GM19328 (cell line): ENCODE data around the gene SRXN1.

Source experiments
- ATAC-seq: cut with Tn5 transposase; IDR thresholded peaks from one replicate; pipeline ENCODE4 v1.9.1; 2021; ENCODE audit warnings: mild to moderate bottlenecking, moderate library complexity; ENCODE audit not compliant: unreplicated experiment

Gene SRXN1

DNA sequence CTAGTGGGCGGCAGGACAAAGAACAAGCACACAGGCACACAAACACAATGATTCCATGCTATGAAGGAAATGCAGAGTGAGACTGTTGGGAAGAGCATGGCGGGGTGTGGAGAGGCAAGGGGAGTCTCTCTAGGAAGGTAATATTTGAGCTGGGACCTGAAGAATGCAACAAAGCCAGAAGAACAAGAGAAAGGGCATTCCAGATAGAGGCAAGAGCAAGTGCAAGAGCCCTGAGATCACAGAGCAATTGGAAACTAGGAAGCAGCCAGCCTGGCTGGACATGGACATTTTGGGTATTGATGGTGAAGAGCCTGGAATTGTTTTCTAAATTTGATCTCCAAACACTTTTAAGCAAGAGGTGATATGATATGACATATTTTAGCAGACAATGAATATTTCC is 15.4 kb downstream of the SRXN1 start:
- ATAC-seq, result no peak

DNA sequence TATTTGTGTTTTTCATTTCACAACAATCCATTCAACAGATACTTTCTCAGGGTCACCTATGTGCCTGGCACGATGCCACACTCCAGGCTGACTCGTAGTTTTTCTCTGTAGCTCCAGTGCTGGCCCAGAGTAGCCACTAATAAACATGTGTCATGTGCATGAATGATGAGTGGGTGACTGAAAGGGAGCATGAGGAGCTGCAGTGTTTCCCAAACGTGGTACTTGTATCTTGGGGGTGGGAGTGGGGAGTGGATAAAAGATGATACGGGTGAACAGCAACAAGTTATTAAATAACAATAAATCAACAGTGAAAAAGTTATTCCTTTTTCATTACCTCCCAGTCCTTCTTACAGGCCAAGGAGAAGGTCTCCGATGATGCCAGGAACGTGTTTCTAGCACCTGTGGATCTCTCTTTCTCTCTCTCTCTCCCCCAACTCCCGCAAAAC is 17.1 kb downstream of the SRXN1 start:
- no peak for ATAC-seq

DNA sequence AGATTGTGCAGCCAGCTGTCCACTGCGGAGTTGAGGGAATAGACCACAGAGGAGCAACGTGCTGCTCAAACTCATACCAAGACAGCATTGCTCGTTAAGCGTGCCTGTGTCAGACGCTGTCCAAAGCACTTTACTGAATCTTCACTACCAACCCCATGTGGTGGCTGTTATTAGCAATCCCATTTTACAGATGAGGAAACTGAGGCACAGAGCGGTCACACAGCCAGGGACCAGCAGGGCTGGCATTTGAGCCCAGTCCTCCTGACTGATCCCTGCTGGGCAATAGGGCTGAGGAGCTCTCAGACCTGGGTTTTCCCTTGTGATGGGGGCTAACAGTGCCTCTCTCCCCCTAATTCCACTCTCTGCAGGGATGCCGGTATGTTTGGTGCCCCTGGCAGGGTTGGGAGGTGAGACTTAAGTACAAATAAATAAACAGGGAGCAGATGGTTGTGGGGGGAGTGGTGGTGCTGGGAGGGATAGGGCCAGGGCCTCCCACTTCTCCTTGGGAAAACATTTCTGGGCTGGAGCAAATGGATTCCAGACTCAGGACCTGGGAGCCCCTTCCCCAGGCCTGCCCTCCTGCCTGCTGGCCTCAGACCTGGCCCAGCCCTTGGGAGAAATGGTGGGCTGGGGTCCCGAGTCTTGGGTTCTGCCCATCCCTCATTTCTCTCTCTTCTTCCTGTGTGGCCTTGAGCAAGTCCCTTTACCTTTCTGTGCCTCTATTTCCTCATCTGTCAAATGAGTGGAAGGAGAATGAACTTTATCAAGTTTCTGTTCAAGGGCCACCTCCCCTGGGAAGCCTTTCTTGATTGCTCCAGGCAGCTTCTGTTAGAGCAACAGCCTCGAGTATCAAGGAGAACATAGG is 17.7 kb downstream of the SRXN1 start:
- ATAC-seq, result no peak

DNA sequence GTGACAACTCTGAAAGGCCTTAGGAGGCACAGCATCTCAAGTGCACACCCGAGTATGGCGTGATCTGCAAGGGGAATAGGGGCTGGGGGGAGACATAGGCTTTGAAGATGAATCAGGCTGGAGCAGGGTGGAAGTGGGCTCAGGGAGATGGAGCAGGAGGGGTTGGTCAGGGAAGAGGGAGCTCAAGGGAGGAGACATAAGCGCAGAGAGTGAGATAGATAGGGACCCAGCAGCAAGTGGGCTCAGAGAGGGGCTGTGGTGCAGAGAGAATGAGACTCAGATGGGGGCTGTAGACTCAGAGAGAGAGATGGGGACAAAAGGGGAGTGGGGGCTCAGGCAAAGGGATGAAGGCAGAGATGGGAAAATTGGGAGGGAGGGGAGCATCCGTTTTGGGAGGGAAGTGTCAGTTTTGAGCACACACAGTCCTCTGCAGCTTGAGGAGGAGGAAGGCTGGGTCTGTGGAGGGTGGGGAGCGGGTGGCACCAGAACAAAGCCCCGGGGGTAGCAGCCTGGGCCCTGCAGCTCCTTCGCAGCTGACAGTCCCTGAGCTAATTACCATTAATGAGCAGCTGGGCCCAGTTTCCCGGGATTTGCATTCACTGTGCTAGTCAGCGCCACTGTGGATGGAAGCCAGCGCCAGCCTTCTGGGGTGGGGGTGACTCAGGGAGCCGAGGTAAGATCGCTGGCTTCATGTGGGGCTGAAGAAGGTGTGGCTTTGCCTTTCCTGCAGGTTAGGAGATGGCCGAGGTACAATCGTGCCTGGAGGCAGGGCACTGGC is 18.7 kb downstream of the SRXN1 start:
- ATAC-seq, result no peak

DNA sequence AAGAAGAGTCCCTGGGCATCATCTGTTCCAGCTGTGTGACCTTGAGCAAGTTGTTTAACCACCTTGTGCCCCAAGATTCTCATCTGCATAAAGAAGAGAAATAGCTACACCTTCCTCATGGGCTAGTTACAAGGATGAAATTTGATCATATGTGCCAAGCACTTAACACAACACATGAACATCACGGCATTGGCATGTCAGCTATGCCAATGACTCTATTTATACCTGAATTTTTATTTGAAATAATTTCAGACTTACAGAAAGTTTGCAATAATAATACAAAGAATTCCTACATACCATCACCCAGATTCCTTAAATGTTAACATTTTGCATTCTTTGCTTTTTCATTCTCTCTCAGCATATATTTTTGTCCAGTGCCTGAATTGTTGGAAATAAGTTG is 21.9 kb downstream of the SRXN1 start:
- ATAC-seq, result no peak

DNA sequence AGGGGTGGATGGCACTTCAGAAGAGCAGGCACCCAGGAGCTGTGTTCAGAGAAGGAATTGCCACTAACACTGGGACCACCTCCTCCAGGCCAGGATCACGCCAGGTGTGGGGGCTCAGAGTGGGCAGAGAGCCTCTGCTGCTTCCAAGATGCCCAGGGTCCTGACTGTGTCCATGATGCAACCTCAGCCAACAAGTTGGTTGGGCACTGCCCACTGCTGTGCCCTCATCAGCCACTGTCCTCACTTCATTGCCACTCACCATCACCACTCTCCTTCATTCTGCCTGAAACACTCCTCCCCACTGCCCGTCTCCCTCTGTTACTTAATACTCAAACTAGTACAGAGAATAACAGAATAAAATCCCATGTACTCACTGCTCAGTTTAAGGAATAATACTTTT is 26.4 kb downstream of the SRXN1 start:
- ATAC-seq, result no peak

DNA sequence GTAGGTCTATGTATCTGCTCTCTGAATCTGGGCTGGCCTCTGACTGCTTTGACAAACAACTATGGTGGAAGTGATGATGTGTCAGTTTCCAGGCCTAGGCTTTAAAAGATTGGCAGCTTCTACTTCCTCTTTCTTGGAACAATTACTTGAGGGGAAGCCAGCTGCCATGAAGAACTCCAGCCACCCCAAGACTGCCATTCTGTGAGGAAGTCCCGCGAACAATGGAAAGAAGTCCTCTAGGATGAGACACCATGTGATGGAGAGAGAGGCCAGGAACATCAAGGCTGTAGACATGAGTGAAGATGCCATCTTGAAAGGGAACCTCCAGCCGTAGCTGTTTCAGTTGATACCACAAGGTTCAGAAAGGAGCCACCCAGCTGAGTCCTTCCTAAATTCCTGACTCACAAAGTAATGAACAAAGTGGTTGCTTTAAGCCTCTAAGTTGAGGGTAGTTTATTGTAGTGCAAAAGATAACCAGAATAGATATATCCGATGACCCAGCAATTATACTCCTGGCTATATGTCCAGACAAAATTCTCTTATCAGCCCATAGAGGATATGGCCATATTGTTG is 27.6 kb downstream of the SRXN1 start:
- ATAC-seq, result no peak

DNA sequence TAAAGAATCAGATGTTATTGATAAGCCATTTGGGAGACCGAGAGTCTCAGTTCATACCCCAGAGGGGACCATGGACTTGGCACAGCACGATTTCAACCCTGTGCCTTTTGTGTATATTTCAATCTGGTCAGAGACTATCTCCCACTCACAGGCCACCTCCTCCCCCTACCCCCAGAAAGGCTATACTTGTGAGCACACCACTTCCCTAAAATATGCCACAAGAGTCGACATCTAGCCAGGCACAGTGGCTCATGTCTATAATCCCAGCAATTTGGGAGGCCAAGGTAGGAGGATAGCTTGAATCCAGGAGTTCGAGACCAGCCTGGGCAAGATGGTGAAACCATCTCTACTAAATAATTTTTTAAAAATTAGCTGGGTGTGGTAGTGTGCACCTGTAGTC is 29.3 kb downstream of the SRXN1 start:
- ATAC-seq, result no peak

DNA sequence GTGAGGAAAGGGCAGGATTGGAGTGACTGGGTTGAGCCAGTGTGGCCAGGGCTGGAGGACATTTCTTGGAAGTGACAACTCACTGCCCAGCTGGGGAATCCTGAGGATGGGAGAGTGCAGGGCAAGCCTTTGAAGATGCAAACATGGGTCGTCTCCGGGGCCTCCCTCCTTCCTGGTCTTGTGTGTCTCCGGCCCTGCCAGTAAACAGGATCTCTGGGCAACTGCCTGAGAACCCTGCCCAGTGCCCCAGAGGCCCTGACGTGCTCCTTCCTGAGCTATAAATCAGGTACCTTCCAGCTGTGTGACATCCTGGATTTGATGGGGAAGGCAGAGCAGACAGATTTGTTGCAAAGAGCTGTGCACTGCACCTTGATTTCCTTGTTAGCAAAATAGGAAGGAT is 30.0 kb downstream of the SRXN1 start:
- no peak for ATAC-seq

DNA sequence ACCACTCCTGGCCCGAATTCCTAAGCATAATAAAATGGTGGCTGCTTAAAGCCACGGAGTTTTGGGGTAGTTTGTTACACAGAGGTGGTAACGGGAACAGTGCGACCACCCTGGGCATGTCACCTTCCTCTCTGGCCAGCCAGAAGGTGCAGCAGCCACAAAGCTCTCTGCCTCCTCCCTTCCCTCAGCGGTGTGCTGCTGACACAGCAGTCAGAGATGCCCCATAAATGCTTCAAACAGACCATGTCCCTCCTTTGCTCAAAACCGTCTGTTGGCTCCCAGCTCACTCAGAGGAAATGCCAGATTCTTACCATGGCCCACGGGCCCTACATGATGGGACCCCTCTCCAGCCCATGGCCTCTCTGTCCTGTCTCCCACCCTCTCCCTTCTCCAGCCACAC is 30.8 kb downstream of the SRXN1 start:
- no peak for ATAC-seq

DNA sequence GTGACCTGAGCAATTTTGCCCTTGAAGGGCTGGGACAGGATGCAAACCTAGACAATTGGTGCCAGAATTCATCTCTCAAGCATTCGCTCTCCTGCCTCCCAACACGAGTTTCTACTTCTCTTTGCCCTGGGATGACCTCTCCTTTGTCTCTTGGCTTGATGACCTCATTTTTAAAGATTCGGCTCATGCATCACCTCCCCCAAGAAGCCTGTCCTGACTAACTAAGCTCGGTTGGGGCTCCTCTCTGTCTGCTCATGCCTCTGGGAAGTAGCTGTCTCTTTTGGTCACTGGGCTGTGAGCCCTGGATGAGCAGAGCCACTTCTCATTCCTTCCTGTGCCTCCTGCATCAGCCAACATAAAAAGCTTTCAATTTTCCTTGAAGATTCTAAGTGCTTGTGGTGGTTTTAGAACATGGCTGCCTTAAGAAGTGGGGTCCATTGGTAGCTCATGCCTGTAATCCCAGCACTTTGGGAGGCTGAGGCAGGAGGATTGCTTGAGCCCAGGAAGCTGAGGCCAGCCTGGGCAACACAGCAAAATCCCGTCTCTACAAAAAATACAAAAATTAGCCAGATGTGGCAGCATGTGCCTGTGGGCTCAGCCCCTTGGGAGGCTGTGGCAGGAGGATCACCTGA is 31.8 kb downstream of the SRXN1 start:
- ATAC-seq, result no peak

DNA sequence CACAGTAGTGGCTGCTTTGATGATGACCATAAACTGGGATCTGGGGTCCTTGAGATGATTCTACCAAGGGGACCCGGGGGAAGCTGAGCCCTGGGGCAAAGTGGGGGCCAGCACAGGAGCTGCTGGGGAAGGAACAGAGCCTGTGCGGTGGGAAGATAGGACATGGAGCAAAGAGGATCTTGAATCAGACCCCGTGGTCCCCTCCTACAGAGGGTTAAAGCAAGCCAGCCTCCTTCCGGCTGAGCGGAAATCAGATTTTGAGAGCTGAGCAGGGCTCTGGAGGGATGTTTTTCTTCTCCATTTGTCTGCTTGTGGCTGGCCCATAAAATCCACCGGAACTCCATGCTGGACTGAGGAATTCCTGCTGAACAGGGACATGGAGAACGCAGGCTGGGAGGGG is 32.8 kb downstream of the SRXN1 start:
- ATAC-seq, result no peak

DNA sequence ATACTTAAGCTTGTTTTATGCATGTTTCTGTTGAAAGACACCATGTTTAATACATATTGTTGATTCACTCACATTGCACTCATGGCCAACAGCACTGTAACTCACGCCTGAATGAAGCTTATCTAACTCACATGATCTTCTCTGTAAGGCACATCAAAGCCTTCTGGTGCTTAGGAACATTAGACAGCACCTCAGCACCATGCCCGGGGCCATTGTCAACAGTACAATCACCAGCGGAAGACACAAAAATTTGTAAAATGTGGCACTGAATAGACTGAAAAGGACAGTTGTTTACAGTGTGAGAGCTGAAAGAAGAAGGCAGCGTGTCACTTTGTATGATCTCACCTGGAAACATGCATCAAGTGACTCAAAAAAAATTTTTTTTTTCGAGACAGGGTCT is 34.0 kb downstream of the SRXN1 start:
- no peak for ATAC-seq

DNA sequence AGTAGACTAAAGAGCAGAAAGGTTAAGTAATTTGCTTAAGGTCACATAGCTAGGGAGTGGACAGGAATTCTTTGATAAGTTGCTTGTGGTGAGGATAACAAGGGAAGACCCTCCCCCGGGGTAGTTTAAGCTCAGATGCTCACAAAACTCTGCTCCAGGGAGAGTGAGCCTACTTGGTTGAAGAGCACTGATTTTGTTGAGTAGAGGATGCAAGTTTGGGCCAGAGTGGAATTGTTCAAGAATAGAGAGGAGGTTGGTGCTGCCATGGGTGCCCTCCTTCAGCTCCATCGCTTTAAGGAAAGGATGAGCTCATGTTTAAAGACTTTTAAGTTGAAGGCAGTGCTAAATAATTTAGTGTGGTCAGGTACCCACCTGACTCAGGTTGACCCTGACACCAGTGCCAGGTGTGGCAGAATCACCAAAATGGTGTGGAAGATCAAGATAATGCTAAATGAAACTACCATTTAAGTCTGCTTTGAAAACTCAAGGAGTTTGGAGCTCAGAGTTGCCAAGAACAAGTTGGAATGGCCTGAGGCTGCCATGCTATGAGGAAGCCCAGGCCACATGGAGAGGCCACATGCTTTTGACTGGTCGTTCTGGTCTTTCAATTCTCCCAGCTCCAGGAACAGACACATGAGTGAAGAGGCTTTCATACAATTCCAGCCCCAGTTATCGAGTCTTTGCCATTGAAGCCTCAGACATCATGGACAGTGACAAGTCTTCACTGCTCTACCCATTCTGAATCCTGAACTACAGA is 34.9 kb downstream of the SRXN1 start:
- ATAC-seq, result no peak

DNA sequence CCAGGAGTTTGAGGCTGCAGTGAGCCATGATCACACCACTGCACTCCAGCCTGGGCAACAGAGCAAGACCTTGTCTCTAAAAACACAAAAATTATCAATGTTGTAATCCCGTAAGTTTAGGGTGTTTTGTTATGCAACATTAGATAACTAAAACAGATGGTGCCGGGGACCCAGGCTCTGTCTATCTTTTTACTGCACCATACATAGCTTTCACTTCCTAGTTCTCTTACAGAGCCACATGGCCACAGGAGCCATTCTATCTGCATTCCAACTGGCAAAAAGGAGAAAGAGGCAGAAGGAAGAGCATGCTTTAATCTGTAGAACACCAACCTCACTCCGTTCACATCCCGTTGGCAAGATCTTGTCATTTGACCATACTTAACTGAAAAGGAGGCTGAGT is 37.5 kb downstream of the SRXN1 start:
- no peak for ATAC-seq

DNA sequence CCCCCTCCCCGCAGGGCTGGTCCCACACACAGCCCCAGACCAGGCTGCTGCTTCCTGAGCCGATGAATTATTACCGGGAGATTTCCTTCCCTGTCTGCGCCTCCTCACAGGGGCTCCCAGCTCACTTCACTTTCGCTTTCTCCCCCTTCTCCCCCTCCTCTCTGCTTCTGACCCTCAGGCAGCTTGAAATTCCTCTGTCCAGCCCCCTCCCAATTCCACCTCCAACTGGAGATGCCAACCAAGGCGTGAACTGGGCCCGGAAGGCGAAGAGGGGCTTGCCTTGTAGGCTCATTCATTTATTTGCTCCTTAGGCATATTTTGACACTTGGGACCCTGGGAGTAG is 41.2 kb downstream of the SRXN1 start:
- ATAC-seq, result no peak

DNA sequence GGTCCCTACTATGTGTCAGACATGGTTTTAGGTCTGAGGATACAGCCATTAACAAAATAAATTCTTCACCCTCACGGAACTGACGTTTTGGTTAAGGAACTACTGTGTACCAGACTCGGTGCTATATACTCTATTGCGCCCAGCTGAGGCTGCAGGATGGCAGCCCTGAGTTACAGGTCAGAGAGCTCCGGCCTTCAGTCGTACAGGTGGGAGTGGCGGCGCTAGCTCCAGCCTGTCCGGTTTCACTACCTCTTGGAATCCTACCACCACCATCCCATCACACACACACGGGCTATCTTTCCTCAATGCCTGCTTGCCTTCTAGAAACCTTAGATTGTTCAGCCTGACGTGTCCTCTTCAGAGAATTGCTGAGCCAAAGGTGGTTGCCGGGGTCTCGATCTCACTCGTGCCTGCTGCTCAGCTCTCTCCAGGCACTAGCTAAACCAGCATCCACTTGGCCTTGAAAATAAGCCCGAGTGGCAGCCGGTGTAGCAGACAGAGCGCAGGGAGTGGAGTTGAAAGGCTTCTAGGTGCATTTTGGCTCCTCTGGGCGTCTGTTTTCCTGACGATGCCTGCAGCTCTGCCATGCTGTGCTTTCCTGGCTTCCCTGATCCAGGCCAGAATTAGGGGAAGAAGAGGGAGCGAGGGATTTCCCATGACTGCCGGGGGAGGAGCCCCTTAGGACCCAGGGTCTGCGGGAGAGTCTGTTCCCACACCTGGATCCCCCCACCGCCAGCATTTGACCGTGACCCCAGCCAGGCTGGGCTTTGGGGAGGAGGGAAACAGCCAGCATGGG is 41.8 kb downstream of the SRXN1 start:
- ATAC-seq, result no peak

DNA sequence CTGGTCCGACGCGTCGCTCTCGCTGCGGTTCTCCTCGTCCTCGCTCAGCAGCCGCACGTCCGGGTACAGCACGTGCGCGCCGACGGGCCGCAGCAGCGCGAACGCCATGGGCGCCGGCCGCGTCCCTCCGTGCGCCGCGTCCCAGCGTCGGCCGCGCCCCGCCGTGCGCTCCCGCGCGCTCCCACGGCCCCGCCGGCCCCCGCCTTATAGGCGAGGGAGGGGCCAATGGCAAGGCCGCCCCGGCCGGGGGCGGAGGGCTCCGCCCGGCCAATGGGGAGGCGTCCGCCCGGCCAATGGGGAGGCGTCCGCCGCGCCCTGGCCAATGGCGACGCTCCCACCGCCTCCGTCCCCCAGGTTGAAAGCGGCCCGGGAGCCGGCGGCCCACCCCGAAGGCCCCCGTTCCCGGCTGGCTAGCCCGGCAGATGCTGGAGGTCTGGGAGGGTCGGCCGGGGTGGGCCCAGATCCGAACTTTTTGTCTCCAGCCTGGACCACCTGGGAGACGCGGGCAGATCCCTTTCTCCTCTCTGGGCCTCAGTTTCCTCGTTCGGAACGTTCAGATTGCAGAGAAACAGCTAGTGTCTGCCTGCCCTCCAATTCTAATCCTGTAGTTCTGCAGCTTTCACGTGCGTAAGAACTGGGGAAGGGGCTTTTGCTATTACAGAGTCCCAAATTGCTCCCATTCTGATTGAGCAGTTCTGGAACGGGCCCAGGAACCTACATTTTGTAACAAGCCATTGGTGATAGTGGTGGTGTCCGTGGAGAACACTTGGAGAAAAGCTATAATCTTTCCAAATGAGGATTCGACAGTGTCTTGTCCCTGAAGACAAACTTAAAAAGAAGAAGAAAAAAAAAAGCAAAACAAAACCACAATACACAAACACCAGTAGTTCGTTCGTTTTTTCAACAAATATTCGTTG is 42.6 kb downstream of the SRXN1 start, which contains the start of gene TCF15:
TCF15 (minus strand) TSS at position 180 of the 917 bp plus-strand sequence; CDS start at position 108, 72 bp downstream.
- ATAC-seq, result no peak
